NCI-H524 treated with DMSO at 0.1 percent for 48 hours (cell line): ENCODE measurements around the gene SMDT1.

Source experiments
- DNase-seq: peaks from one replicate; lab custom pipeline; 2025; lab: John Stamatoyannopoulos, UW

SMDT1 gene

GRCh38 chr22:42079319-42080251 lies at the start of gene SMDT1:
SMDT1 (plus strand) TSS chr22:42079700; CDS start chr22:42079769, 69 bp downstream.
- peak; percentile 90 for DNase-seq

- DNase-seq, result no peak
These were observed 46.0 kb upstream of the SMDT1 start for GRCh38 chr22:42033263-42034181.

GRCh38 chr22:42035256-42035655 lies 44.2 kb upstream of the SMDT1 start:
- no peak for DNase-seq

- DNase-seq, result no peak
These were observed 40.2 kb upstream of the SMDT1 start for GRCh38 chr22:42039271-42039670.

GRCh38 chr22:42041784-42042183 lies 37.7 kb upstream of the SMDT1 start:
- DNase-seq, result no peak

GRCh38 chr22:42050641-42051180 lies 28.8 kb upstream of the SMDT1 start:
- DNase-seq, result no peak

- DNase-seq, result no peak
These were observed 26.7 kb upstream of the SMDT1 start for GRCh38 chr22:42052765-42053164.

GRCh38 chr22:42056757-42057511 lies 22.6 kb upstream of the SMDT1 start:
- no peak for DNase-seq

GRCh38 chr22:42060489-42060888 lies 19.0 kb upstream of the SMDT1 start:
- DNase-seq, result no peak

GRCh38 chr22:42061041-42061440 lies 18.5 kb upstream of the SMDT1 start:
- no peak for DNase-seq

GRCh38 chr22:42062506-42063170 lies 16.9 kb upstream of the SMDT1 start:
- no peak for DNase-seq

- DNase-seq, result no peak
These were observed 14.9 kb upstream of the SMDT1 start for GRCh38 chr22:42064629-42065028.

- DNase-seq, result no peak
These were observed 13.9 kb upstream of the SMDT1 start for GRCh38 chr22:42065438-42066125.

- no peak for DNase-seq
These were observed 13.3 kb upstream of the SMDT1 start for GRCh38 chr22:42066126-42066761.

GRCh38 chr22:42066937-42067336 lies 12.6 kb upstream of the SMDT1 start:
- no peak for DNase-seq

GRCh38 chr22:42067671-42068251 lies 11.7 kb upstream of the SMDT1 start:
- no peak for DNase-seq

- DNase-seq, result no peak
These were observed 11.2 kb upstream of the SMDT1 start for GRCh38 chr22:42068291-42068690.

- DNase-seq, result no peak
These were observed 9.5 kb upstream of the SMDT1 start for GRCh38 chr22:42069801-42070516.
